HG02610 (cell line): ENCODE results near the gene PFDN6.
A peak's percentile ranks its signal among the peaks of the same experiment; 100 is the strongest.

Experiments used
- ATAC-seq: cut with Tn5 transposase; IDR thresholded peaks from one replicate; pipeline ENCODE4 v1.9.1; 2021; ENCODE audit warnings: mild to moderate bottlenecking, moderate library complexity; ENCODE audit not compliant: unreplicated experiment

PFDN6 gene

DNA sequence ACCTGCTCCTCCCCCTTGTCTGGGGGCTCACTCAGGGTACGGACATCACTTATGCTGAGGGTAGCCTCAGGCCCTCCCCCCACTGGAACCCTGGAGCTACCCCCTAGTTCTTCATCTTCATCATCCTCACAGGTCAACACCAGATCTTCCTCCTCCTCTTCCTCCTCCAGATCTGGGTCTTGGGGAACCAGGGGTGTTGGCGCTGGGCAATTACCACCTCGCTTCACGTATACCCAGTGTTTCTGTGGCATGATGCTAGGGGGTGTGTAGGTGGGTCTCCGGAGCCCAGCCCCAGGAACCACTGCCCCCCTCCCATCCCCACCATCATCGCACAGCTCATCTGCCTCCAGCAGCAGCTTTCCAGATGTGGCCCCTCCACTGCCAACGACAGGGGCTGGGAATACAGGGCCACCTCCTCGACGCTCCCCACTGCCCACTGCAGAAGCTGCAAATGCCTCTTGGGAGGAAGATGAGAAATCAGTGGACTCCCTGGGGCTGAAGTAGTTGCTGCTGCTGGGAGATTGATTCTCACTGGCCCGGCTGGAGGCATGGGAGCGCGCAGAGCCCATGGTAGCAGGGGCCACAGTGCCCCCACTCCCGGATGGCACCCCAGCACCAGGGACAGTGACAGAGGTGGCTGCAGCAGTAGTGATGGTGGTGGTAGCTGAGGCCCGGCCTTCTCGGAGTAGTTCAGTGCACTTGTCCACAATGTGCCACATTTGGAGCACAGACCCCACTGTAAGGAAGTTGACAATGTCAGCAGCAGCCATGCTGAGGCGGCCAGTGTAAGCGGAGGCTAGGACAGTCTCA lies 26.6 kb downstream of the PFDN6 start:
- ATAC-seq, result no peak

DNA sequence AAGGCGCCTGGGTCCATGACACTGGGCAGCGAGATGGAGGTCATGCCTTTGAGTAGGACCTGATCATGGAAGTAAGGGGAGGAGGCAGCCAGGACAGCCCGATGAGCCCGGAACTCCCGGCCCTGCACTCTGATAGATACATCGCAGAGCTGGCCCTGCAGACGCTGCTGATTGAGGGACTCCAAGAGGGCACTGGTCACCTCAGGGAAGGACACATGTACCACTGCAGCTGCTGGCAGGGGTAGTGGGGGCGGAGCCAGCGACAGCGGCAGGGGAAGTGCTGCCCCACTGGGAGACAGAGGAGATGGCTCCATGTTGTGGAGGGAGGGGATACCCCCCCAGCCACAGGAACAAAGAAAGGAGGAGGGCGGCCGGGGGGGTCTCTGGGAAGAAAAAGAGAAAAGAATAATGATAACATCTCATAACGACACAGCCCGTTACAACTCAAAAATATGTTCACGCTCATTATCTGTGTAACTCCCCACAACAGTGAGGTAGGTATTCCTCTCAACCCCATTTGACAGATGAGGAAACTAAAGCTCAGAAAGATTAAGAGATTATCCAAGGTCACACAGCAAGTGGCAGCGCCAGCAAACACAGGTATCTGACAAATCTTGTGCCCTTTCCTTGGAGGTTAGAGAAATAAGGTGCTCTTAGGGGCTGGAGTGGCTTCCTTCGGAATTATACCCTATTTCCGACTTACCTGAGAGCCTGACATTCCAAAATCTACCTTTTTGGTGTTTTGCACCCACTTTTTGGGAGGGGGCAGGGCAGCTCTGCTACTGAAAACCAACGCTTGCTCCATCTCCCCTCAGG lies 27.4 kb downstream of the PFDN6 start:
- no peak for ATAC-seq

DNA sequence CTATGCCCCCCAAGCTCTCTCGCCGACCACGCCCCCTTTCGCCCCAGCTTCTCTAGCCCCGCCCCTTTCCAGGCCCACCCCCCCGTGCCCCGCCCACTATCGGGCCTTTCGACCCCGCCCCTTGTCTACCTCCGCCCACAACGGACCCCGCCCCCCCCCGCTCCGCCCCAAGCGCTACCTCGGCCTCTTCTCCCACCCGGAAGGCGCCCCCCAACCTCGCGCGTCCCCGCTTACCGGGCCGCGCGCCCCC lies 27.9 kb downstream of the PFDN6 start:
- ATAC-seq, result no peak

DNA sequence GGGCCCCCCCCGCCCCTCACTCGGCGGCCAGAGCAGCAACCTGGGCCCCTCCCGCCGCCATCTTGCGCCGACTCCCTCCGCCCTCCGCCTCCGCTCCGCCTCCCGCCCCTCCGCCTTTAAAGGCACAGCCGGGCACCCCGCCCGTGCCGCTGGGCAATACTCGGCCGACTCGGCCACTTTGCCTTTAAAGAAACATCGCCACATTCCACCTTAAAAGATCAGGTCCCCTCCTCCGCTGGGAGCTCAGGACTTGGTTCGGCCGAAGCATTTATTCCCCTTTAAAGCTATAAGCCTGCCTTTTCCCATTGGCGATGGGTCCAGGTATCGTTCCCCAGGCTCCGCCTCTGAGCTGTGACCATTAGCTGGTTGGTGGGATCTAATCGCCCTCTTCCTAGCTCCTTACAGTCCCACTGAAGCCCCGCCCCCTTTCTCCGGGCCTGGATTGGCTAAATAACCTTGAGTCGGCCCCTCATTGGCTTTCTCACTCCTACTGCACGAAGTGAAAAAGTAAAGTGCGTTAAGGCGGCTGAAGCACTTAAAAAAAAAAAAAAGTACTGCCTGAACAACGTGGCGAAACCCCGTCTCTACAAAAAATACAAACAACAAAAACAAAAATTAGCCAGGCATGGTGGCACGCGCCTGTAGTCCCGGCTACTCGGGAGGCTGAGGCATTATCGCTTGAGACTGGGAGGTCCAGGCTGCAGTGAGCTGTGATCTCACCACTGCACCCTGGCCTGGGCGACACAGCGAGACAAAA lies 28.4 kb downstream of the PFDN6 start, which contains the start of gene ZBTB22:
Gene ZBTB22, minus strand, starts transcription at position 76 of the 757 bp plus-strand sequence. CDS start 828 bp downstream, outside the sequence.
- ATAC-seq, result peak; percentile 42

DNA sequence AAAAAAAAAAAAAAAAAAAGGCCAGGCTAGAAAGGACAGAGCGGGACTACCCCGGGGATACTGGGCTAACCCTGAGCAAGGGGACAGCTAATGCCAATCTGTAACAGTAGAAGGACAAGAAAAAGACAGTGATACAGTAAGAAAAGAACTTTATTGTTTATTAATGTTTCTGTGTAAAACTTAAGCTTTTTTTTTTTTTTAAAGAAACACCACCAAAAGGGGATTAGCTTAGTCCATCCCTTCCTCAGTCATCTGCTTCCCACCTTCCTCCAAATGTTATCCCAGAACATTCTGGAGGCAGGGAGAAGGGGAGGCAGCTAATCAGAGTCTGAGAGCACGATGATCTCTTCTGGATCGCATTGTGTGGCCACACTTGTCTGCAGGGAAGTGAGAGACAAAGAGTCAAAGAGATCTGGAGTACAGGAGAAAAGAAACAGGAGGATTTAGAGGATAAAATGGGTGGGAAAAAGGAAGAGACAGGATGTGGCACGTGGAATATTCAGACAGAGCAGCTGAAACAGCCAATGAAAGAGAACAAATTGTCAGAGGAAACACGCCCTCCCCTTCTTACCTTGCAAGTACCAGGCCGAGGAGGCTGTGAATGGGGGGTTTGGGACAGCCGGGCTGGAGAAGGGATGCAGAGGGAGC lies 29.1 kb downstream of the PFDN6 start:
- no peak for ATAC-seq

DNA sequence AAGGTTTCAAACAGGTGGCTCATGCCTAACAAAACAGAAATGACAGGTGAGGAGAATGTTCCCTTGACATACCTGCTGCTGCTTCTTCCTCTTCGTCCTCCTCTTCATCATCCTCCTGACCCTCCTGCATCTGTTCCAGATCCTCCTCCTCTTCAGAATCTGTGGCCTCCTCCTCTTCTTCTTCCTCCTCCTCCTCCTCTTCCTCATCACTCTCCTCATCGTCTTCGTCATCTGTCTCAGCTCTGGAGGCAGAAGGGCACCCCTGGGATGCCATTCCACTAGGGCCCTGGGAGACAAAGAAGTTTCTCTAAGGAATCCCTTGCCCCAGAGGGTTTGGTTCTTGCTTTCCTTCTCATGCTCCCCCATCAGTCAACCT lies 30.5 kb downstream of the PFDN6 start:
- no peak for ATAC-seq

DNA sequence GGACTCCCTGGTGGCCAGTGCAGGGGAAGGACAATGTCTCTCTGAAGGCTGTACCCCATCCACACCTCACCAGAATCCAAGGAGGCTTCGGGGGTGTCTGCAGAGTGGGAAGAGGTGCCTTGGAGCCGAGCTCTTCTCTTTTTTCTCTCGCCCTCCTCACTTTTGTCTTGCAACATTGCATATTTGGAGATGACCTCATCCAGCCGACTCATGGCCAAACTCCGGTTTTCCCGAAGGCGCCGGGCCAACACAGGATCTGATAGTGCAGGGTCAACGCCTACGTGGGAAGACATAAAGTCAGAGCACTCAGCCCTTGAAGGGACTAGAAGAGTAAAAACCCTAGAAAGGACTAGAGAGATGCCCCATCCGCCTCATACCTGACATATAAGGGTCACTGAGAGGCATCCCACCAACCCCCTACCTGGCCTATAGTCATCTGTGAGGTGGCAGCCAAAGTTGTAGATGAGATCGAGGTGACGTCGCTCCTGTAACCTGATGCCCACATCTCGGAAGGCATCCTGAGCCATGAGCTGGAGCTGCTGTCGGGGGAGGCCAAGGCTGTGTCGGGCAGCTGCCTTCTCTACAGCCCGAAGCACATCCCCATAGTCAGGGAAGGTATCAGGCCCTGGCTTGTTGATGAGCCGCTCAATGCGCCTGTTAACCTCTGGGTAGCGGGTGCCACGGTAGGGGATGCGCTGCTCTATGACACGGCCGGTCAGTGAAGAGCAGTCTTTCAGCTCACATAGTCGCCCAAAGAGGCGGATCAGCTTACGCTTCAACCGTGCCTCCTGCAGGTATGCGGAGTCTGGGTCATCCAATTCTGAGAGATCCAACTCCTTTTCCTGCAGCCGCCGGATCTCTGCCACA lies 31.1 kb downstream of the PFDN6 start:
- no peak for ATAC-seq

DNA sequence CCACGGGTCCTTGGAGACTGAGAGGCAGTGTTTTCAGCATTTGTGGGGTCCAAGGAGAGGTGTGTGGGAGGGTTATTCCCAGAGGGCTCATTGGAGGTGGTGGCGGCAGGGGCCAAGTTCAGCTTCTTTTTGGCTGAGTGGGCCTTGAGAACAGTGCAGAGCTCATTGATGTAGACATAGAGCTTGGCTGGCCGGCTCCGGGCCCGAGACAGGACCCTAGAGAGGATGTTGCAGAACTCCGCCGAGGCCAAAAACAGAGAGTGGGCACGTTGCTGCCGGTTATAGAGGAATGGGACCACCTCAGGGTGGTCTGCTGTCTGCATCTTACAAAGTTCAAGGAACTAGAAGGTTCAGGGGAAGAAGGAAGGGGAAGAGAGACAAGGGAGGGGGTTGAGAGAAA lies 31.8 kb downstream of the PFDN6 start:
- no peak for ATAC-seq

DNA sequence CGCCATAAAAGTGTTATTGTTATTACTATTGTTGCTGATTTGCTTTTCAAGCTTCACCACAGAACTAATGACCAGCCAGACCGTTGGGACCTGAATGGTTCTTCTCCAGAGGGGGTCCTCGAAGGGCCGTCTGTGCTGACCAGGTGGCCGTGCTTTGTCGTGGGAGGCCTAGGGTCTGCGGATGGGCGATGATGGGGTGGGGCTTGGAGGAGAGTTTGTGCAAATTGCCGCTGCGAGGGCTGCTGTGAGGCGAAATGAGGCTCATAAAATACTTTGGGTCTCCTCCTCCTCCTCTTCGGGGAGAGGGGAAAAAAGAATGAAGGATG lies 34.2 kb downstream of the PFDN6 start:
- ATAC-seq, result no peak

DNA sequence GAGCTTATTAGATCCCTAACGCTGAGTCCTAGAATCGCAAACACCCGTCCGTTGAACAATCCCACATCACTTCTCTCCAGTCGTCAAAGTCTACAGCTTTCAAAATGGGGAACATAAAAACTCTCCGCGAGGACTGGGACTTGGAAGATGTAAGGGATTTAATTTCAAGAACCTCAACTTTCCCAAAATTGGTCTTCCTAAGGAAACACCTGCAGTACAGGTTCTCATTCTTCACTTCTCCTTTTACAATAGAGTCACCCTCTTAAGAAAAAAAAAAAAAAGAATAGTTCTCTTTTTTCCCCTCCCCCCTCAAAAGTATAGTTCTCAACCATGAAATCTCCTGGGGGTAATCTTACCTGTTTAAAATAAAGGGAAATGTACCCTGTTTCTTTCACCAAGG lies 34.7 kb downstream of the PFDN6 start:
- ATAC-seq, result no peak

DNA sequence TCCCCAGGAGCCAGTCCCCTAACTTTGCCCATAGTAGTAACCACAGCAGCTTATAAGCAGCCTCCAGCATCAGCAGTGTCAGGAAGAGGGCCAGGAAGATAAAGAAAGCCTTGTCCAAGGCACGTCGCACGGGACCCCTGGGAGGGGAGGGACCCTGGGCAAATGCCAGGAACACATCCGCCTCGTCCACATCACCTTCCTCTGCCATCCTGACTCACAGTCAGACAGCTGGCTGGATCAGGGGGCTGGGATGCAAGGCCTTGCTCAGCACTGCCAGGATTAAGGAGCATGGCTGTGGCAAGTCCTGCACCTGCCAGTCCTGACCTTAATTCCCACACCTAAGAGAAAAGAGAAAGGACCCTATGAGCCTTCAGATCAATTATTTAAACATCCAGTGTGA lies 39.7 kb downstream of the PFDN6 start:
- ATAC-seq, result no peak

DNA sequence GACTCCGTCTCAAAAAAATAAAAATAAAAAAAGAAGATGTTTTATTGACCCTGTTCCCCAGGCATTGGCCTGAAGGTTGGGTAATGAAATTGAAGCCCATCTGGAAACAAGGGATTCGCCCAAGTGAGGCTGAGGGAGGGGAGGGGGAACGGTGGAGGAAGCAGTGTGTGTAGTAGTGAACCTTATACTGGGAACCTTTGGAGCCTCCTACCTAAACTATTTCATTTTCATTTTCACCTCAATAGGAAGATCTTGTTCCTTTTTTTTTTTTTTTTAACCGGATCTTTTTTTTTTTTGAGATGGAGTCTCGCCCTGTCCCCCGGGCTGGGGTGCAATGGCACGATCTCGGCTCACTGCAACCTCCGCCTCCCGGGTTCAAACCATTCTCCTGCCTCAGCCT lies 41.3 kb downstream of the PFDN6 start:
- ATAC-seq, result no peak

DNA sequence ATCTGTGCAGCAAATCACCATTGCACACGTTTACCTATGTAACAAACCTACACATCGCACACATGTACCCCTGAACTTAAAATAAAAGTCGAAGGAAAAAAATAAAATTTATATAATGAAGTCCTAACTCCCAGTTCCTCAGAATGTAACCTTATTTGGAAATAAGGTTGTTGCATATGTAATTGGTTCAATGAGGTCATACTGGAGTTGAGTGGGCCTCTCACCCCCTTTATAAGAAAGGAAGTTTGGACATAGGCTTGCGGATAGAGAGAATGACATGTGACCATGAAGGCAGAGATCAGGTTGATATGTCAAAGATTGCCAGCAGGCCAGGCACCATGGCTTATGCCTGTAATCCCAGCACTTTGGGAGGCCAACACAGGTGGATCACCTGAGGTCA lies 44.3 kb downstream of the PFDN6 start:
- ATAC-seq, result no peak

DNA sequence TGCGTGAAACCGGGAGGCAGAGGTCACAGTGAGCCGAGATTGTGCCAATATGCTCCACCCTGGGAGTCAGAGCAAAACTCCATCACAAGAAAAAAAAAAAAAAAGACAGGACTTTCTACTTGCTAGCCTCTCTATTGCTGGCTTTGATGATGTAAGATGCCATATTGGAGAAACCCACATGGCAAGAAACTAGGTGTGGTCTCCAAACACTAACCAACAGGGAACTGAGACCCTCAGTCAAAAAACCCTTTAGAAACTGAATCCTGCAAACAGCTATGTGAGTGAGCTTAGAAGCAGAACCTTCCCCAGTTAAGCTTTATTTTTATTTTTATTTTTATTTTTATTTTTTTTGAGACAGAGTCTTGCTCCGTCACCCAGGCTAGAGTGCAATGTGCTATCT lies 46.5 kb downstream of the PFDN6 start:
- no peak for ATAC-seq

DNA sequence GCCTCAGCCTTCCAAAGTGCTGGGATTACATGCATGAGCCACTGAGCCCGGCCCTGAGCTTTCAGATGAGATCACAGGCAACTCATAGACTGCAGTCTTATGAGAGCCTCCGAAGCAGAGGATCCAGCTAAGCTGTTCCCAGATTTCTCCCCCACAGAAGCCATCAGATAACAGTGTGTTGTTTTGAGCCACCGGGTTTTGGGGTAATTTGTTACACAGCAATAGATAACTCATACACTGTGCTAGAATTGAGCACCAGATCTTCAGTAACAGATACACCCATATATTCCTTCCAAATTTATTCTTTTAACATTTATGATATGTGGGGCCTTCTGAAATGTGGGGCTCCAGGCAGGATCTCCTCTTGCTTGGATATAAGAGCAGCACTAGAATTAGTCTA lies 47.1 kb downstream of the PFDN6 start:
- no peak for ATAC-seq

DNA sequence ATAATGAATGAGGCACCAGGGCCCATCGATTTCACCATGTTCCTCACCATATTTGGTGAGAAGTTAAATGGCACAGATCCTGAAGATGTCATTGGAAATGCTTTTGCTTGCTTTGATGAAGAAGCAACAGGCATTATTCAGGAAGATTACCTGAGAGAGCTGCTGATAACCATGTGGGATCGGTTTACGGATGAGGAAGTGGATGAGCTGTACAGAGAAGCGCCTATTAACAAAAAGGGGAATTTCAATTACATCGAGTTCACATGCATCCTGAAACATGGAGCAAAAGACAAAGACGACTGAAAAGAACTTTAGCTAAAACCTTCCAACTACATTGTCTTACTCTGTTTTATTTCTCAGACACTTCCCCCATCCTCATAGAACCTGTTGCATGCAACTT lies 49.8 kb downstream of the PFDN6 start:
- no peak for ATAC-seq
